ENCODE results near the gene SLC35A2. TPM values are rescaled to one million over a fixed set of nuclear protein-coding genes. Genes with fewer than 3 reads are reported as not detected.

The SLC35A2 gene
- total RNA-seq, 1 experiment from 2014 or later = 35.0 TPM

DNA sequence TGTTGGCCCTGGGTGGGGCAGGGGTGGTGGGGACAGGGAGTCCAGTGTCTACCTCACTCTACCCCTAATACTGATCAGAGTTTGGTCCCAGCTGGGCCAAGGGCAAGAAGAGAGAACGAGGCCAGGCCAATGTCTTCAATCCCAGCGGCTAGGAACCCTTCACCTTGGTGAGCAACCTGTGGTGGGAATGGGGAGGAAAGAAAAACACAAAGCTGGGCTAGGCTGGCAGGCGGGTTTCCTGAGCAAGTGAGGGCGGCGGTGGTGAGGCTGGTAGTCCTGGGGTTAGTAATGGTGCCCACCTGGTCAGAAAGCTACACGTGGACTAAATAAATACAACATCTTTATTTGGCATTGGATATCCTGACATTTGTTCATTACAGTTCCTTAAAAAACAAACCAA lies 8.2 kb downstream of the SLC35A2 start:
- no peaks in the 10 kb centered on the region for H3K9me2 ChIP-seq (ENCODE audit: insufficient read depth)
- intact Hi-C loops (cut with micrococcal nuclease) = no loop called here
- ATAC-seq (no peak), DNase-seq (ENCODE audit: low read depth, low spot score) (no peak)
- peaks cover 3 to 4% of the 10 kb centered on the region in 2 experiments; a peak in 1 of 4 replicates for H3K4me1 ChIP-seq (ENCODE audit: control insufficient read depth in 1 of 2, insufficient read depth in 2 of 2, low read length in 2 of 2)
- CTCF ChIA-PET = no interaction called here
- no peaks in the 10 kb centered on the region; a peak in 2 of 4 replicates for H3K36me3 ChIP-seq (ENCODE audit: control insufficient read depth in 1 of 2, insufficient read depth in 2 of 2, low read length in 2 of 2)
- no peak overlapping the region for H3K4me2 ChIP-seq (ENCODE audit: low read length)
- BruUV-seq (replicated peaks) = no TSS peak
- TF ChIP-seq RAD21 (IDR thresholded peaks at IDR 0.05; ENCODE audit: low read depth) = no peak
- TF ChIP-seq, protein P1, sequence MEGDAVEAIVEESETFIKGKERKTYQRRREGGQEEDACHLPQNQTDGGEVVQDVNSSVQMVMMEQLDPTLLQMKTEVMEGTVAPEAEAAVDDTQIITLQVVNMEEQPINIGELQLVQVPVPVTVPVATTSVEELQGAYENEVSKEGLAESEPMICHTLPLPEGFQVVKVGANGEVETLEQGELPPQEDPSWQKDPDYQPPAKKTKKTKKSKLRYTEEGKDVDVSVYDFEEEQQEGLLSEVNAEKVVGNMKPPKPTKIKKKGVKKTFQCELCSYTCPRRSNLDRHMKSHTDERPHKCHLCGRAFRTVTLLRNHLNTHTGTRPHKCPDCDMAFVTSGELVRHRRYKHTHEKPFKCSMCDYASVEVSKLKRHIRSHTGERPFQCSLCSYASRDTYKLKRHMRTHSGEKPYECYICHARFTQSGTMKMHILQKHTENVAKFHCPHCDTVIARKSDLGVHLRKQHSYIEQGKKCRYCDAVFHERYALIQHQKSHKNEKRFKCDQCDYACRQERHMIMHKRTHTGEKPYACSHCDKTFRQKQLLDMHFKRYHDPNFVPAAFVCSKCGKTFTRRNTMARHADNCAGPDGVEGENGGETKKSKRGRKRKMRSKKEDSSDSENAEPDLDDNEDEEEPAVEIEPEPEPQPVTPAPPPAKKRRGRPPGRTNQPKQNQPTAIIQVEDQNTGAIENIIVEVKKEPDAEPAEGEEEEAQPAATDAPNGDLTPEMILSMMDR (IDR thresholded peaks at IDR 0.05 in 2 of 3, conservative IDR thresholded peaks at IDR 0.05 in 1 of 3; ENCODE audit: borderline replicate concordance in 1 of 3, insufficient read depth in 1 of 3, low read depth in 2 of 3, low read length in 2 of 3) = no peak
- no peak for TF ChIP-seq SRF (IDR thresholded peaks at IDR 0.05; ENCODE audit: low read depth)
- TF ChIP-seq ELF1 (IDR thresholded peaks at IDR 0.05; ENCODE audit: borderline replicate concordance, low read depth) = no peak
- no peak for TF ChIP-seq CEBPB (IDR thresholded peaks at IDR 0.05; ENCODE audit: low read depth)
- TF ChIP-seq, protein P2, sequence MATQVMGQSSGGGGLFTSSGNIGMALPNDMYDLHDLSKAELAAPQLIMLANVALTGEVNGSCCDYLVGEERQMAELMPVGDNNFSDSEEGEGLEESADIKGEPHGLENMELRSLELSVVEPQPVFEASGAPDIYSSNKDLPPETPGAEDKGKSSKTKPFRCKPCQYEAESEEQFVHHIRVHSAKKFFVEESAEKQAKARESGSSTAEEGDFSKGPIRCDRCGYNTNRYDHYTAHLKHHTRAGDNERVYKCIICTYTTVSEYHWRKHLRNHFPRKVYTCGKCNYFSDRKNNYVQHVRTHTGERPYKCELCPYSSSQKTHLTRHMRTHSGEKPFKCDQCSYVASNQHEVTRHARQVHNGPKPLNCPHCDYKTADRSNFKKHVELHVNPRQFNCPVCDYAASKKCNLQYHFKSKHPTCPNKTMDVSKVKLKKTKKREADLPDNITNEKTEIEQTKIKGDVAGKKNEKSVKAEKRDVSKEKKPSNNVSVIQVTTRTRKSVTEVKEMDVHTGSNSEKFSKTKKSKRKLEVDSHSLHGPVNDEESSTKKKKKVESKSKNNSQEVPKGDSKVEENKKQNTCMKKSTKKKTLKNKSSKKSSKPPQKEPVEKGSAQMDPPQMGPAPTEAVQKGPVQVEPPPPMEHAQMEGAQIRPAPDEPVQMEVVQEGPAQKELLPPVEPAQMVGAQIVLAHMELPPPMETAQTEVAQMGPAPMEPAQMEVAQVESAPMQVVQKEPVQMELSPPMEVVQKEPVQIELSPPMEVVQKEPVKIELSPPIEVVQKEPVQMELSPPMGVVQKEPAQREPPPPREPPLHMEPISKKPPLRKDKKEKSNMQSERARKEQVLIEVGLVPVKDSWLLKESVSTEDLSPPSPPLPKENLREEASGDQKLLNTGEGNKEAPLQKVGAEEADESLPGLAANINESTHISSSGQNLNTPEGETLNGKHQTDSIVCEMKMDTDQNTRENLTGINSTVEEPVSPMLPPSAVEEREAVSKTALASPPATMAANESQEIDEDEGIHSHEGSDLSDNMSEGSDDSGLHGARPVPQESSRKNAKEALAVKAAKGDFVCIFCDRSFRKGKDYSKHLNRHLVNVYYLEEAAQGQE (IDR thresholded peaks at IDR 0.05; ENCODE audit: low read depth) = no peak
- TF ChIP-seq EZH2 (IDR thresholded peaks at IDR 0.05) = no peak
- no peak for TF ChIP-seq EGR1 (IDR thresholded peaks at IDR 0.05; ENCODE audit: low read depth)
- no peak for TF ChIP-seq ZFX (IDR thresholded peaks at IDR 0.05)
- TF ChIP-seq SP1 (IDR thresholded peaks at IDR 0.05; ENCODE audit: low read depth) = no peak
- no peak for TF ChIP-seq SIN3A (IDR thresholded peaks at IDR 0.05; ENCODE audit: low read depth)
- TF ChIP-seq EZH2phosphoT487 (IDR thresholded peaks at IDR 0.05; ENCODE audit: borderline replicate concordance) = no peak
- no peak for TF ChIP-seq JUND (IDR thresholded peaks at IDR 0.05)
- no peak for TF ChIP-seq TCF7L2 (IDR thresholded peaks at IDR 0.05; ENCODE audit: borderline replicate concordance, extremely low read depth, insufficient read depth, insufficient read length)
- no peak for TF ChIP-seq POLR2A (IDR thresholded peaks at IDR 0.05; ENCODE audit: borderline replicate concordance, extremely low read depth, insufficient read depth, insufficient read length)
- TF ChIP-seq, protein P3, sequence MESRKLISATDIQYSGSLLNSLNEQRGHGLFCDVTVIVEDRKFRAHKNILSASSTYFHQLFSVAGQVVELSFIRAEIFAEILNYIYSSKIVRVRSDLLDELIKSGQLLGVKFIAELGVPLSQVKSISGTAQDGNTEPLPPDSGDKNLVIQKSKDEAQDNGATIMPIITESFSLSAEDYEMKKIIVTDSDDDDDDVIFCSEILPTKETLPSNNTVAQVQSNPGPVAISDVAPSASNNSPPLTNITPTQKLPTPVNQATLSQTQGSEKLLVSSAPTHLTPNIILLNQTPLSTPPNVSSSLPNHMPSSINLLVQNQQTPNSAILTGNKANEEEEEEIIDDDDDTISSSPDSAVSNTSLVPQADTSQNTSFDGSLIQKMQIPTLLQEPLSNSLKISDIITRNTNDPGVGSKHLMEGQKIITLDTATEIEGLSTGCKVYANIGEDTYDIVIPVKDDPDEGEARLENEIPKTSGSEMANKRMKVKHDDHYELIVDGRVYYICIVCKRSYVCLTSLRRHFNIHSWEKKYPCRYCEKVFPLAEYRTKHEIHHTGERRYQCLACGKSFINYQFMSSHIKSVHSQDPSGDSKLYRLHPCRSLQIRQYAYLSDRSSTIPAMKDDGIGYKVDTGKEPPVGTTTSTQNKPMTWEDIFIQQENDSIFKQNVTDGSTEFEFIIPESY (IDR thresholded peaks at IDR 0.05; ENCODE audit: extremely low read depth, insufficient replicate concordance, low read length) = no peak
- no peak for TF ChIP-seq CBX3 (IDR thresholded peaks at IDR 0.05; ENCODE audit: low read depth)
- no peak for TF ChIP-seq FOSL1 (IDR thresholded peaks at IDR 0.05; ENCODE audit: low read depth)
- no peak for TF ChIP-seq ZNF274 (IDR thresholded peaks at IDR 0.05; ENCODE audit: low read depth, low read length)
- no peak overlapping the region for H3K9ac ChIP-seq (ENCODE audit: low read length)
- no peaks in the 10 kb centered on the region for H3K9me3 ChIP-seq (ENCODE audit: control insufficient read depth in 1 of 2, insufficient read depth in 1 of 2, low read depth in 1 of 2, low read length in 2 of 2)
- H4K20me1 ChIP-seq (ENCODE audit: insufficient read depth) = no peaks in the 10 kb centered on the region
- no peaks in the 10 kb centered on the region for H3K27me3 ChIP-seq (ENCODE audit: insufficient read depth, low read length)
- peaks cover 16% of the 10 kb centered on the region for H3K79me2 ChIP-seq (ENCODE audit: insufficient read depth, low read length)
- H3K4me3 ChIP-seq (replicated peaks in 1 of 2; ENCODE audit: low read depth in 1 of 2, low read length in 2 of 2) = no peak overlapping the region
- RAD21 ChIA-PET (ENCODE audit: low non-redundant PET in 1 of 2, low total read pairs in 2 of 2, uncharacterized antibody in 2 of 2, unreplicated experiment in 2 of 2) = no interaction called here
- no peak overlapping the region for H3K27ac ChIP-seq (ENCODE audit: low read depth, low read length)
- POLR2A ChIA-PET = no interaction called here
- H2AFZ ChIP-seq (ENCODE audit: low read depth, low read length, poor library complexity, severe bottlenecking) = no peak overlapping the region
